ENCODE data around the gene NT5DC3.
"Not testable (repeated sequence)": the region's sequence is repeated elsewhere in the genome, so short reads cannot be mapped to it uniquely, and the experiment has no call there.

NT5DC3 gene

DNA sequence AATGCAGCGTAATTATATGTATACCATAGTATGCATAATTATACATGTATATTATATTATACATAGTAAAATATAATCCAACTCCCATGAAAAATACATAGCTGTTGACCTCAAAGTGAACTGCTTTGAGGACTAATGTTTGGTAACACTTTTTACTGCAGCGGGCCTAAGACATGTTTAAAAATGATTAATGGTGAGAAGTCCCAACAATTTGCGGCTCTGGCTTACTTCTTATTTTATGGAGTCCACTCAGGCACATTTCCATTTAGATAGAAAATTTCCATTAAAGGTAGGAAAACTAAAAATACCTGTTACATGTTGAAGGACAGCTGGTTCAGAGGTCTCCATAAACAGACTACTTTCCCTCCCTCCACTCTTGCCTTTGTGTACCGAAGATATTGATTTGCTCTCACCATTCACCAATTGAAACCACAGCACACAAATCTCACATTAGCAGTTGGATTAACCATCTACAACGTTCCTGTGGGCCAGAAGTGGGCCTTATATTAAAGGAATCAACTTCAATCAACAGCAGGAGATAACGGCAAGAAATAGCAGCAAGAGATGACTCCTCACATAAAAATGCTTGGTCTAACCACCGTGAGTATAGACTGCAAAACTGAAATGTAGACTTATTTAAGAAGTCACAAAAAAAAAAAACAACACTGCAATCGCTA, 14.1 kb upstream of the NT5DC3 start:
- DNase-seq (ENCODE audit: low spot score) = no peak

DNA sequence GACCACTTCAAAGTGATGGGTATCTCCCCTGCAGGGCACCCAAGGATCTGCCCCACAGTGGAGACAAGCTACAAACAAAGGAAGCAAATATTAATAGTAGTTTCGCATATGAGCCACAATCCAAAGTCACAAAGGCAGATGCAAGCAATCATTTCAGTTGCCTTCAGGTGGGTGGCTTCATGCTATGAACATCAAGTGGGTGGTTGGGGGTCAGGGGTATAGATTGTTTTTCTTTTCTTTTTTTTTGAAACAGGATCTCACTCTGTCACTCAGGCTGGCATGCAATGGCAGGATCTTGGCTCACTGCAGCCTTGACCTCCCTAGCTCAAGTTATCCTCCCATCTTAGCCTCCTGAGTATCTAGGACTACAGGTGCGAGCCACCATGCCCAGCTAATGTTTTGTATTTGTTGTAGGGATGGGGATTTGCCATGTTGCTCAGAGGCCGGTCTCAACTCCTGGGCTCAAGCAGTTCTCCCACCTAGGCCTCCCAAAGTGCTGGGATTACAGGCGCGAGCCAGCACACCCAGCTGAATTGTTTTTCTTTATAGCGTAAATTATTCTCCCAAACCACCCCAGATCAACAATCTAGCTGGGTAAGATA, 13.4 kb upstream of the NT5DC3 start:
- no peak for DNase-seq (ENCODE audit: low spot score)

DNA sequence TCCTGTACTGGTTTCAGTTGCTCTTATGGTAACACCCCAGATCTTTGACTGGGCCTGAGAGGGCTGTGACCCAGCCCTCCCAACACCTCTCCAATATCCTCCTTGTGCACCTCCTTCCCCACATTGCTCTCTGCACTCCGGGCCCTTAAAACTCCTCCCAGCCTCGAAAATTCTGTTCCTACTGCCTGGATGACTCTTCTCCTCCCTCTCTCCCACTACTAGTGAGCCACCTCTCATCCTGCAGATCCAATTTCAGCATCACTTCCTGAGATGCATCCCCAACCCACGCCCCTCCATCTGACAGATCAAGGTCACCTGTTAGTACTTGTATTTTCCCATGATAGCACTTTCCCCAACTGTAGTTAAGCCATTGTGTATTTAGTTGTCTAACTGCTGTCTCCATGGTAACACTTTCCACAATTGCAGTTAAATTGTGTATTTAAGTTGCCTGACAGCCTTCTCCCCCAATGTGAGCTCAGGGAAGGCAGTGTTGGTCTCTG, 11.5 kb upstream of the NT5DC3 start:
- no peak for DNase-seq (ENCODE audit: low spot score)

DNA sequence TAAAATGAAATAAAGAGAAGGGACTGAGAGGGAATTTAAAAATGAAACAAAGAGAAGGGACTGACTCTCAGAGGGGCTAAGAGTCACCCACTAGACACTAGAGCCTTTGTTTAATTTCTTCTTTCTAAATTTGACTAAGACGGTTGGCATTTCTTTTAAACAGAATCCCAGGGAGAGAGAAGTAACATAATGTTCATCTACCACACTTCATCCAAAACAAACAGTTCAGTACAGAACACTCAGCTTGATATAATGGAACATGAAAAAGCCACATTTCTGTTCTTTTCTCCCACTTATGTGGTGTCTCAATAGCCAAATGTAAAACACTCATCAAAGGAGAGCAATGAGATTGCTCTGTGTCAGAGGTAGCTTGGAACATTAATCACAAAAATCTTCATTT, 10.1 kb upstream of the NT5DC3 start:
- DNase-seq (ENCODE audit: low spot score) = no peak

DNA sequence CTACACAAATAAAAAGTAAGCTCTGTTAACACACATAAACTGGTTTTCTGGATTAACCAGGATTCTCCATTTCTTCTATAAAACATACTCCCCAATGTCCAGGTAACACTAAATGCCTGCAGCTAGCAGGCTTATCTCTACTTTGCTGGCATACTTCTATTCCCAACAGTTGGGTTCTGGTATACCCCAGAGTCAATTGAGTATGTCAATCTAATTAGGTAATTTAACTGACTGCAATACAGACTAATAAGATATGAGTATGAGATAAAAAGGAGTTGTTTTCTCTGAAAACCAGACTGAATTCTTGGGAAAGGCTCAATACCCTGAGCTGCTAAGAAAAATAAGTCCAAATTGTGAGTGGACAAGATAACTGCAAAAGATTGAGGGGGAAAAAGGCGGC, 9.4 kb upstream of the NT5DC3 start:
- no peak for DNase-seq (ENCODE audit: low spot score)

DNA sequence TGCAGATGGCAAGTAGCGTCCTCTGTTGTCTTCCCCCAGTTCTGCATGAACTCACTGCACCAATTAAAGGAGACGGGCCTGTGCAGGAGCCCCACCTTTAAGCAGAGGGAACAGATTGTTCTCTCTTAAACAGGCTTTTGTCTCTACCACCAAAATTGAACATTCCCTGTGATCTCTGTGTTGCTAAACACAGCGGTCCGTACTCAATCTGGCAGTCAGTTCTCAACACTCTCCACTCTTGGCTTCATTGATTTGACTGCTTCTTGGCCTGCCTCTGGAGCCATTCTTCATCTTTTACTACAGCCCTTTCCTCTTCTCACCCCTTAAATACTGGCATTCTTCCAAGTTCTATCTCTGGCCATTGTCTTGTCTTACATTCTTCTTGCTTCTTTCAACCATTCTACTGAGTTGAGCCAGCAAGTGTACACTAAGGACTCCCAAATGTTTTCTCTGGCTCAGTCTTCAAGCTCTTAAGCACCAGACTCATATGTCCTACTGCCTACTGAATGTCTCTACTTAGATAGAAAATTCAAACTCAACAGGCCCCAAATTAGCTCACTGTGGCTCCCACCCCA, 8.0 kb upstream of the NT5DC3 start:
- no peak for DNase-seq (ENCODE audit: low spot score)

DNA sequence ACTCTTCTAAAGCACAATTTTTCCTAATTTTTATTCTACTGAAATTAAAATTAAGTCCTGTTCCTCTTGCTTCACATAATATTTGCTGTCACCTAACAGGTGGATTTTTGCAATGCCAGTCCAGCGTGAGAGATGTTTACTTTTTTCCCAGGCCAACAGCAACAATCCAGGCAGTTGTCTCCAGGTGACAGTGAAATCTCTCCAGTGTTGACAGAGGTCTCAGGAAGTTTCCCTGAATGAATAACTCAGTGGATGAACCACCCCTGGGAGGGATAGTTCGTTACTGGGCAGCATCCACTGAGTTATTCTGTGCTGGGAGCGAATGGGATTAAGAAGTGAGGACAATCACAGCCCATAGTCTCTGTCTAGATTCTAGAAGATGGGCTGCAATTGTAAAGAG, 7.1 kb upstream of the NT5DC3 start:
- no peak for DNase-seq (ENCODE audit: low spot score)

DNA sequence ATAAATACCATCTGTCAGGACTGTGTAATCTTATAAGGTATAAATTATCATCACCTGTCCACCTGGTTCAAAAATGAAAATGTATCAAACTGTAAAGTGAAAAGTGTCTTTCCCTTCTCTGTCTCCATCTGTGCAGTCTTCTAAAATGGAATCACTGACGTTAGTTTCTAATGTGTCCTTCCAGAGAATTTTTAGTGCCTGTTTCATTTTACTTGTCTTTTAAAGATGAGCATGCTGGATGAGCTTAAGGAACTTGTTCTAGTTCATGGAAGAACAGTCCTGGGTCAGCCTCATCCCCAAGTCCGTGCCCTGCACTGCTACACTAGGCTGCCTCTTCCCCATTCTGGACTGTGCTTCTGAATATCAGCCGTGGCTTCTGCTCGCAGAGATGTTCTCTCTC, 5.4 kb upstream of the NT5DC3 start:
- no peak for DNase-seq (ENCODE audit: low spot score)

DNA sequence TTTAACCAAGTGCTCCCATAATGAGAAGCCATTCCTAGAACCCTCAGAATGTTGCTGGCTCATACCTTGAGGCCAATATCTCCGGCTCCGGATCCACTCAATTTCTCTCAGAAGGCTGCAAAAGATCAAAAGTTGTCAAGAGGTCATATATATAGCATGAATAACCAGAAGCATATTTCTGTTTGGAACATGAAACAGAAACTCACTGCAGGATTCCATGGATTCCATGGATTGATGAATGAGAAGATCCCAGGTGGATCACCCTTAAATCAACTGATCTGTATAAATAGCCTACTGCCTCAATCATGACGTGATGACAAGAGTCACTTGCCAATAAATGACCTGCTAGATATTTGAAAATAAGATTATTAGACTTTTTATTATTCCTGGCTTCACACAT, 3.3 kb upstream of the NT5DC3 start:
- DNase-seq (ENCODE audit: low spot score) = no peak

DNA sequence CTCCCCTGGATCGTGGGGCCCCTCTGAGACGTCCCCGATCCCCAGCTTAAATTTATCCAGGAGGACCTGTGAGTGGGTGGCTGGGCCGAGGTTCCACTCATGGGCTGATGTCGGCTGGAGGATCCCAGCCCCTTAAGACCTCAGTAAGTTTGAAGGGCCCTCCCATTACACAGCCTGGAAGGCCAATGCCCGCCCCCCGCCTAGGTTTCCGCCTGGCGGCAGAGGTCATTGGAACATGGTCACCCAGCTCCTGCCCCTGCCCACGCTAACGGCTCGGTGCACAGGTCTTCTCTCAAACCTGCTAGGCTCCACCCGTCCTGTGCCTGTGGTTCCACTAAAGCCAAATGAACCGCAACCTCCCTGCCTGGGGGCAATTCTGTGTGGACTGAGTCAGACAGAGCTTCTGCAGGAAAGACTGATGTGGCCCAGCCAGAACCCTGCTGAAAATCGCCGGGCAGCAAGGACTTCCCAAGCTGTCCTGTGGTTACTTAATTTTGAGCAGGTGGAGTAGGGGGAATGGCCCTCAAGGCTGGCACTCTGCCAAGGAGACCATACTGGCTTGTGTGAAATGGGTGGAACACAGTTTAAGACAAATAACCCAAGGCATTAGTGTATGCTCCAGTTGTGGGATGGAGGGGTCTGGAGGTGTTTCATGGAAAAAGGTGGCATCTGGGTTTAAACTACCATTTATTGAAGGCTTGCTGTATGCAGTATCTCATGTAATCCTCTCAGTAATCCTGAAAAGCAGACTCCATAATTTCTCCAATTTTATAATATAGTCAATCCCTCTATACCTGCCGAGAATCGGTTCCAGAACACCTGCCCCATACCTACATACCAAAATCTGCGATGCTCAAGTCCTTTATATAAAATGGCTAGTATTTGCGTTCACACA, 903 bp upstream of the NT5DC3 start:
- peak; percentile 29 for DNase-seq (ENCODE audit: low spot score)

DNA sequence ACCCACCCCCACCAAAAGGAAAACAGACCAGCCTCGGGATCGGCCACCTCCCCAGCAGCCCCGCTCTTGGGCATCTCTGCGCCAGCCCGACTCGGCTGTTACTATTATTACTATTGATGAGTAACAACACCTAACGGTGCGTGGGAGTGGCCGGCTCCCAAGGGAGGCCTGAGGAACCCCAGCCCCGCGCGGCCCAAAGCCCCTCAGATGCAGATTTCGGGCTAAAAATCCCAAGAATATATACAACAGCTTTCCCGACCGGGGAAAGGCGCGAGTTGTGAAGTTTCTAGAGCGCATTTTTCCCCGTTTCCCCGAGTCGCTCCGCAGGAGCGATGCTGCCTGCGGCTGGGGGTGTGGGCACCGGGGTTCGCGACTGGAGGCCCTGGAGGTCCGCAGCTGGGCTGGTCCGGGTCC, 565 bp downstream of the NT5DC3 start:
- DNase-seq (ENCODE audit: low spot score) = peak; percentile 19

DNA sequence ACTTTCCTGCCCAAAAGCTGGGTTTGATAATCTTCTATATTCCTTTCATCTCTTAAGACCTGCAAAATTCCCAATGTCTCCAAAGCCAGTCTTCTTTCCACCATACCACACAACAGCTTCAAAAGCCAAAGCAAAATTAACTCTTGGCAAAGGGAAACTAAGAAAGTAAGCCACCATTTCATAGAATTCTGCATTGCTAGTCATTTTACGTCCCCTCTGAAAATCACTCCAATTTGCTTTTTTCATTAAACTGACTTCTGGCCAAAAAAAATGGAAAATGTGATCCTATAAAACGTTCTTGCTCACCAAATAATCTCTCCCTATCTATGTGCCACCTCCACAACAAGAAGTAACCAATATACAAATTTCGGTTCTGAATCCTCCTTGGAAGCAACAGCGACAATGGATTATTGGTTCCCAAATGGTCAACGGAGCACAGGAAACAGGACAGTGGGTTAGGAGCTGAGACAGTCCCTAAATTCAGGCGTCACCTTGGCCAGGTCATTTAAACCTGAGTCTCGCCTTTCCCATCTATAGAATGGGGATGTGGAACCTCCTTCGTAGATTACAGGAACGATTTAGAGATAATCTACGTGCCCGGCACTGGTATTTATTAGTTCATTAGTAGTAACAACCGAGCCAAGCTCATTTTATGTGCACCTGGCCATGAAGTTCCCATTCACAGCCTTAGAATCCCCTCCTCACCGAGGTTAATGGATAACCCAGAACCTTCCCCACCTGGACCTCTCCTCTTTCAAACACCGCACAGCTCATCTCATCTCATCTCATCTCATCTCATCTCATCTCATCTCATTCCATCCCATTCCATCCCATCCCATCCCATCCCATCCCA, 1.2 kb downstream of the NT5DC3 start:
- DNase-seq (ENCODE audit: low spot score) = no peak

DNA sequence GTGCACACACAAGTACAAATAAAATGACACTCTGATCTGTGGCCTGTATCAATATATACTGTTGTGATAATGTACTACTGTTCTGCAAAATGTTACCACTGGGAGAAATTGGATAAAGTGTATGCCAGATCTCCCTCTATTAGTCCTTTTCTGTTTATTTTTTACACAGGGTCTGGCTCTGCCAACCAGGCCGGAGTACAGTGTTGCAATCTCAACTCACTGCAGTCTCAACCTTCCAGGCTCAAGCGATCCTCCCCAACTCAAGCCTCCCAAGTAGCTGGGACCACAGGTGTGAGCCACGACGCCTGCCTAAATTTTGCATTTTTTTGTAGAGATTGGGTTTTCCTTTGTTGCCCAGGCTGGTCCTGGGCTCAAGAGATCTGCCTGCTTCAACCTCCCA, 1.9 kb downstream of the NT5DC3 start:
- DNase-seq (ENCODE audit: low spot score) = no peak

DNA sequence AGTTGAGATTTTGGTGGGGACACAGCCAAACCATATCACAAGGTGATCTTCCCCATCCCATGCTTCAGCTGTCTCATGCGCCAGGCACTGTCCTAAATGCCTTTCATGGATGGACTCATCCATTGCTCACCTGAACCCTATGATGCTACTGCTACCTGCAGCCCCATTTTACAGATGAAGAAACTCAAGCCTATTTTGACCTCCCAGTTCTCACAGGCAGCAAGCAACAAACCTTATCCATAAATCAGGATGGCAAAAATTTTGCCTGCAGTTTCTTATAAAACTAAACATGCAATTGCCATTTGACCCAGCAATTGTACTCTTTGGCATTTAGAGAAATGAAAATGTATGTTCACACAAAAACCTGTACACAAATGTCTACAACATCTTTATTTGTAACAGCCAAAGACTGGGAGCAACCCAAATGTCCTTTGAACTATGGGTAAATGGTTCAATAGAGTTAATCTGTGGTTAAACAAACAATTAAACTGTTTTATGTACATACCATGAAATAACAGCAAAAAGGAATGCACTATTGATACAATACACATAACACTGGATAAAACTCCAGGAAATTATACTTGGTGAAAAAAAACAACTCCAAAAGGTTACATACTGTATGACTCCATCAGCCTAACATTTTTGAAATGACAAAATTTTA, 2.6 kb downstream of the NT5DC3 start:
- no peak for DNase-seq (ENCODE audit: low spot score)

DNA sequence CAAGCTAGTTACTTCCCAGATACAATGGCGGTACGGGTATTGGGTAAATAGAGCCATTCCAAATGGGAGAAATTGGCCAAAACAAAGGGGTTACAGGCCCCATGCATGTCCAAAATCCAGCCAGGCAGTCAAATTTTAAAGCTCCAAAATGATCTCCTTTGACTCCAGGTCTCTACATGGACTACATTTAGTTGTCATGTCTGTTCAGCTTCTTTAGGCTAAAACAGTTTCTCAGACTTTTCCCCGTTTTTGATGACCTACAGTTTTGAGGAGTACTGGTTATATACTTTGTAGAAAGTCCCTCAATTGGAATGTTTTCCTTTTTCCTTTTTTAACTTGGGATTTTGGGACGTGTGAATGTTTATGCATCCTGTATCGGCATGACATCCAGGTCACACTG, 4.7 kb downstream of the NT5DC3 start:
- DNase-seq (ENCODE audit: low spot score) = no peak

DNA sequence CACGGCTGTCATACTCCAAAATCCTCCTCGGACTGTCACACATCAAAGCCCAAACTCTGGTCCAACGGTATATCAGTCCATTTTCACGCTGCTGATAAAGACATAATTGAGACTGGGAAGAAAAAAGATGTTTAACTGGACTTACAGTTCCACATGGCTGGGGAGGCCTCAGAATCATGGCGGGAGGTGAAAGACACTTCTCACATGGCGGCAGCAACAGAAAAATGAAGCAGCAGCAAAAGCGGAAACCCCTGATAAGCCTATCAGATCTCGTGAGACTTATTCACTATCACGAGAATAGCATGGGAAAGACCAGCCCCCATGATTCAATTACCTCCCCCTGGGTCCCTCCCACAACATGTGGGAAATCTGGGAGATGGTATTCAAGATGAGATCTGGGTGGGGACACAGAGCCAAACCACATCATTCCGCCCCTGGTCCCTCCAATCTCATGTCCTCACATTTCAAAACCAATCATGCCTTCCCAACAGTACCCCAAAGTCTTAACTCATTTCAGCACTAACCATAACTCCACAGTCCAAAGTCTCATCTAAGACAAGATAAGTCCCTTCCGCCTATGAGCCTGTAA, 5.2 kb downstream of the NT5DC3 start:
- not testable (repeated sequence) for DNase-seq (ENCODE audit: low spot score)

DNA sequence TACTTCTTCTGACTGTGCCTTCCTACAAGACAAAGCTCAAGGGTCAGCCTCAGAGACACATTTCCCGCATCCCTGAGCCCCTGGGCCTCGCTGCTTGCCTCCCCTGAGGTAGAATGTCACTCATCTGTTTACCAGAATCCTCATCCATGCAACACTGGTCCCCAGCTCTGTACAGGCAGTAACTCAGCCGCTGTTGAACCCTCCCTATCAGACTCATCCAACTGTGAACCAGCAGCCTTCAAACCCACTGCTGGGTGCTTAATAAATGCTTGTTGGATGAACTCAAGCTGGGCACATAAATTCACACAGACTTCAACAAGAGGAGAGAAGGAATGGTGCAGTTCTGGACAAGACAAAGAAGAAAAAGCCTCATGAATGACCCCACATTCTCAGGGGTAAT, 6.1 kb downstream of the NT5DC3 start:
- no peak for DNase-seq (ENCODE audit: low spot score)

DNA sequence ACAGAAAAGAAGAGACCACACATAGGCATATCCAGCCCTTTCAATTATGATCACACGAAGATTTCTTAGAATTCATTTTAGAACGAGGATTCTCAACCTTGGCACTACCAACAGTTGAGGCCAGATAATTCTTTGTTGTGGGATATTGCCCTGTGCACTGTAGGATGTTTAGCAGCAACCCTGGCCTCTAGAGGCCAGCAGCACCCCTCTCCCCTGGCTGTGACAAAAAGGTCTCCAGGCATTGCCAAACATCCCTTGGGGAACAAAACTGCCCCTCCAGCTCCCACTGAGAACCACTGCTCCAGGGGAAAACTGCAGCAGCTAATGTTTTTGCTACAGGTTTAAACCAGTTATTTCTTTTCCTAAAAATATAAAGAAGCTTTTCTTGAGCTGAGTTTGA, 7.1 kb downstream of the NT5DC3 start:
- DNase-seq (ENCODE audit: low spot score) = no peak

DNA sequence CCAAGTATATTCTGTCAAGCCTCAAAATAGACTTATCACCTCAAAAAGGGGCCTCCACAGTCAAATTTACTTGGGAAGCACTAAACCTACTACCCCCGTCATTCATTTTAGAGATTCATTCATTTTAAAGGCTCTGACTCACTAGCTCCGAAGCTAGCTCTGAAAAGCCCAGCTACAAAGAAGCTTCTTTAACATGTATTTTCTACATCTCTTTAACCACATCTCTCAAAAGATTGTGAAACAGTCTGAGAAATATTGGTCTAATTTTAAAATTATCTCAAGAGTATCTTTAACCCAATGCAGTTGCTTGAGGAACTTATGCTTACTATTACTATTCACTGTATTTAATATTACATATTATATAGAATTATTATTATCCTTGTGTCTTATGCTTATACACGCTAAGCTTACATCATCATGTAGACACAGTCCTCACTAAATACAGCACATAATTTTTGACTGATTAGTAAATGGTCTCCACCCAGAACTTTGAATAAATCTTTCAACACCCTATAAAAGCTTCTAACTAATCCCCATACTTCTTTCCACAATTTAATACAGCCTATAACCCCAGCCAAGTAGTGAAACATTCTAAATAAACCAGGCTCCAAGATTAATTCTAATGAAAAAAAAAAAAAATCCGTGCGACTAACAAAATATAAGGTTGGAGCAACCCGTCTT, 7.8 kb downstream of the NT5DC3 start:
- no peak for DNase-seq (ENCODE audit: low spot score)

Measured in activated CD4-positive, alpha-beta T cell treated with anti-CD3 and anti-CD28 coated beads, Interleukin-2, Interleukin-4, amounts not matched to agents 100 ng/mL and 50 ng/mL, durations not matched to agents 16 hours and 8 hours (primary cell).